ENCODE results near the gene MOSMO.
"Not testable (repeated sequence)": the region's sequence is repeated elsewhere in the genome, so short reads cannot be mapped to it uniquely, and the experiment has no call there.

Gene MOSMO

GRCh38 chr16:22089910-22090309, 82.0 kb downstream of the MOSMO start:
- no peak for DNase-seq (ENCODE audit: extremely low read depth in 1 of 2, low read depth in 1 of 2)

GRCh38 chr16:22091721-22092120, 83.8 kb downstream of the MOSMO start:
- no peak for DNase-seq (ENCODE audit: extremely low read depth in 1 of 2, low read depth in 1 of 2)

GRCh38 chr16:22092143-22092933, 84.4 kb downstream of the MOSMO start, which contains the start of gene VWA3A:
TSS of gene VWA3A (plus strand) at chr16:22092541. CDS start at chr16:22092638, 97 bp downstream.
- no peak for DNase-seq (ENCODE audit: extremely low read depth in 1 of 2, low read depth in 1 of 2)

- DNase-seq (ENCODE audit: extremely low read depth in 1 of 2, low read depth in 1 of 2), result no peak
Observed at GRCh38 chr16:22093331-22093730, 85.4 kb downstream of the MOSMO start.

- DNase-seq (ENCODE audit: extremely low read depth in 1 of 2, low read depth in 1 of 2), result no peak
Observed at GRCh38 chr16:22093996-22094395, 86.1 kb downstream of the MOSMO start.

- no peak for DNase-seq (ENCODE audit: extremely low read depth in 1 of 2, low read depth in 1 of 2)
Observed at GRCh38 chr16:22098405-22099255, 90.7 kb downstream of the MOSMO start.

GRCh38 chr16:22099256-22099975, 91.5 kb downstream of the MOSMO start:
- DNase-seq (ENCODE audit: extremely low read depth in 1 of 2, low read depth in 1 of 2), result no peak

GRCh38 chr16:22103441-22103840, 95.5 kb downstream of the MOSMO start:
- no peak for DNase-seq (ENCODE audit: extremely low read depth in 1 of 2, low read depth in 1 of 2)

GRCh38 chr16:22109258-22109898, 101.5 kb downstream of the MOSMO start:
- no peak for DNase-seq (ENCODE audit: extremely low read depth in 1 of 2, low read depth in 1 of 2)

GRCh38 chr16:22111629-22112028, 103.7 kb downstream of the MOSMO start:
- not testable (repeated sequence) for DNase-seq (ENCODE audit: extremely low read depth in 1 of 2, low read depth in 1 of 2)

GRCh38 chr16:22116095-22116700, 108.3 kb downstream of the MOSMO start:
- DNase-seq (ENCODE audit: extremely low read depth in 1 of 2, low read depth in 1 of 2), result no peak

GRCh38 chr16:22117609-22118008, 109.7 kb downstream of the MOSMO start:
- DNase-seq (ENCODE audit: extremely low read depth in 1 of 2, low read depth in 1 of 2), result no peak

GRCh38 chr16:22120440-22120839, 112.5 kb downstream of the MOSMO start:
- no peak for DNase-seq (ENCODE audit: extremely low read depth in 1 of 2, low read depth in 1 of 2)

- no peak for DNase-seq (ENCODE audit: extremely low read depth in 1 of 2, low read depth in 1 of 2)
Observed at GRCh38 chr16:22122239-22122638, 114.3 kb downstream of the MOSMO start.

- DNase-seq (ENCODE audit: extremely low read depth in 1 of 2, low read depth in 1 of 2), result no peak
Observed at GRCh38 chr16:22123146-22123545, 115.2 kb downstream of the MOSMO start.

- DNase-seq (ENCODE audit: extremely low read depth in 1 of 2, low read depth in 1 of 2), result no peak
Observed at GRCh38 chr16:22123759-22124490, 116.0 kb downstream of the MOSMO start.

GRCh38 chr16:22124583-22125284, 116.8 kb downstream of the MOSMO start:
- no peak for DNase-seq (ENCODE audit: extremely low read depth in 1 of 2, low read depth in 1 of 2)

- no peak for DNase-seq (ENCODE audit: extremely low read depth in 1 of 2, low read depth in 1 of 2)
Observed at GRCh38 chr16:22126037-22126558, 118.2 kb downstream of the MOSMO start.

GRCh38 chr16:22128537-22128936, 120.6 kb downstream of the MOSMO start:
- DNase-seq (ENCODE audit: extremely low read depth in 1 of 2, low read depth in 1 of 2), result not testable (repeated sequence)

Measured in activated CD8-positive, alpha-beta memory T cell treated with anti-CD3 and anti-CD28 coated beads for 1 hour (primary cell).